NB4 (cell line): ENCODE data around the gene RPS26.

Experiments used
- MYC ChIP-seq: IDR thresholded peaks from 2 replicates; pipeline ENCODE4 v1.6.1; 2011; ENCODE audit warnings: low read depth, low read length
- POLR2A ChIP-seq: IDR thresholded peaks from 2 replicates; pipeline ENCODE4 v1.6.1; 2011; ENCODE audit warnings: mild to moderate bottlenecking; ENCODE audit not compliant: insufficient read length; ENCODE audit errors: extremely low read depth
- TF ChIP-seq, protein P1 (sequence below): IDR thresholded peaks from one replicate; pipeline ENCODE4 v1.5.1; 2012; ENCODE audit warnings: low read depth, low read length
- TF ChIP-seq, protein P2 (sequence below): IDR thresholded peaks from 2 replicates; pipeline ENCODE4 v1.6.1; 2011; ENCODE audit warnings: low read depth, low read length

DNA sequence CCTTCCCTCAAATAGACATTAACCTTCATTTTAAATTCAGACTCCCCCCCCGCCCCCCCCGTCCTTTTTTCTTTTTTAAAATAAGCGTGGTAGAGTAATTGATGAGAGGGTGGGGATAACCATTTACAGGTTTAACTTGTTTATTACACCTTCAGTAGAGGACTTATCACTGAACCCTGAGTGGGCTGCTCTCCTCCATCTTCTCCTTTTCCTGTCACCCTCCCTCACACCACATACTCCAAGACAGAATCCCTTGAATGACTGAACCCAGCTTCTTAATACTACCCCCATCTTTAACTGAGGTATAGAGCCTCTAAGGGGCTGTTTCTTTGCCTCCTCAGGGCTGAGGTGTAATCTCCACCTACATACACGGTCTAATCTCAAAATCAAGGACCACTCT is 24.5 kb upstream of the RPS26 start:
- TF ChIP-seq, protein P1, sequence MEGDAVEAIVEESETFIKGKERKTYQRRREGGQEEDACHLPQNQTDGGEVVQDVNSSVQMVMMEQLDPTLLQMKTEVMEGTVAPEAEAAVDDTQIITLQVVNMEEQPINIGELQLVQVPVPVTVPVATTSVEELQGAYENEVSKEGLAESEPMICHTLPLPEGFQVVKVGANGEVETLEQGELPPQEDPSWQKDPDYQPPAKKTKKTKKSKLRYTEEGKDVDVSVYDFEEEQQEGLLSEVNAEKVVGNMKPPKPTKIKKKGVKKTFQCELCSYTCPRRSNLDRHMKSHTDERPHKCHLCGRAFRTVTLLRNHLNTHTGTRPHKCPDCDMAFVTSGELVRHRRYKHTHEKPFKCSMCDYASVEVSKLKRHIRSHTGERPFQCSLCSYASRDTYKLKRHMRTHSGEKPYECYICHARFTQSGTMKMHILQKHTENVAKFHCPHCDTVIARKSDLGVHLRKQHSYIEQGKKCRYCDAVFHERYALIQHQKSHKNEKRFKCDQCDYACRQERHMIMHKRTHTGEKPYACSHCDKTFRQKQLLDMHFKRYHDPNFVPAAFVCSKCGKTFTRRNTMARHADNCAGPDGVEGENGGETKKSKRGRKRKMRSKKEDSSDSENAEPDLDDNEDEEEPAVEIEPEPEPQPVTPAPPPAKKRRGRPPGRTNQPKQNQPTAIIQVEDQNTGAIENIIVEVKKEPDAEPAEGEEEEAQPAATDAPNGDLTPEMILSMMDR, result no peak
- TF ChIP-seq POLR2A (no peak), MYC (no peak)
- TF ChIP-seq, protein P2, sequence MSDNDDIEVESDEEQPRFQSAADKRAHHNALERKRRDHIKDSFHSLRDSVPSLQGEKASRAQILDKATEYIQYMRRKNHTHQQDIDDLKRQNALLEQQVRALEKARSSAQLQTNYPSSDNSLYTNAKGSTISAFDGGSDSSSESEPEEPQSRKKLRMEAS, result no peak
